HG03025 (cell line): ENCODE measurements around the gene NMNAT2.

Source experiments
- ATAC-seq: cut with Tn5 transposase; IDR thresholded peaks from one replicate; pipeline ENCODE4 v1.9.1; 2021; ENCODE audit warnings: mild to moderate bottlenecking, moderate library complexity; ENCODE audit not compliant: unreplicated experiment, low FRiP score

The NMNAT2 gene

GRCh38 chr1:183273300-183273699 lies 144.9 kb downstream of the NMNAT2 start:
- no peak for ATAC-seq

GRCh38 chr1:183272390-183272848 lies 145.8 kb downstream of the NMNAT2 start:
- no peak for ATAC-seq

- ATAC-seq: no peak
Observed at GRCh38 chr1:183270541-183271141, 147.5 kb downstream of the NMNAT2 start.

GRCh38 chr1:183267646-183268431 lies 150.3 kb downstream of the NMNAT2 start:
- ATAC-seq: no peak

GRCh38 chr1:183263886-183264602 lies 154.1 kb downstream of the NMNAT2 start:
- no peak for ATAC-seq

GRCh38 chr1:183262628-183263200 lies 155.5 kb downstream of the NMNAT2 start:
- ATAC-seq: no peak

- ATAC-seq: no peak
Observed at GRCh38 chr1:183259924-183260323, 158.3 kb downstream of the NMNAT2 start.

- ATAC-seq: no peak
Observed at GRCh38 chr1:183255073-183255472, 163.1 kb downstream of the NMNAT2 start.

GRCh38 chr1:183251959-183252450 lies 166.2 kb downstream of the NMNAT2 start:
- no peak for ATAC-seq

- ATAC-seq: no peak
Observed at GRCh38 chr1:183251101-183251958, 166.8 kb downstream of the NMNAT2 start.

GRCh38 chr1:183249941-183250452 lies 168.2 kb downstream of the NMNAT2 start:
- ATAC-seq: no peak

GRCh38 chr1:183248989-183249691 lies 169.0 kb downstream of the NMNAT2 start:
- ATAC-seq: no peak

- ATAC-seq: no peak
Observed at GRCh38 chr1:183247931-183248330, 170.2 kb downstream of the NMNAT2 start.

GRCh38 chr1:183247484-183247883 lies 170.7 kb downstream of the NMNAT2 start:
- no peak for ATAC-seq

GRCh38 chr1:183247066-183247465 lies 171.1 kb downstream of the NMNAT2 start:
- no peak for ATAC-seq

- ATAC-seq: no peak
Observed at GRCh38 chr1:183246436-183246835, 171.7 kb downstream of the NMNAT2 start.

- ATAC-seq: no peak
Observed at GRCh38 chr1:183245357-183245756, 172.8 kb downstream of the NMNAT2 start.

GRCh38 chr1:183244466-183244865 lies 173.7 kb downstream of the NMNAT2 start:
- ATAC-seq: no peak
